ENCODE measurements around the gene PDE10A.
"Not testable (repeated sequence)": the region's sequence is repeated elsewhere in the genome, so short reads cannot be mapped to it uniquely, and the experiment has no call there.

The PDE10A gene

GRCh38 chr6:165585060-165585459 is 78.0 kb downstream of the PDE10A start:
- DNase-seq (ENCODE audit: low spot score) = no peak

DNA sequence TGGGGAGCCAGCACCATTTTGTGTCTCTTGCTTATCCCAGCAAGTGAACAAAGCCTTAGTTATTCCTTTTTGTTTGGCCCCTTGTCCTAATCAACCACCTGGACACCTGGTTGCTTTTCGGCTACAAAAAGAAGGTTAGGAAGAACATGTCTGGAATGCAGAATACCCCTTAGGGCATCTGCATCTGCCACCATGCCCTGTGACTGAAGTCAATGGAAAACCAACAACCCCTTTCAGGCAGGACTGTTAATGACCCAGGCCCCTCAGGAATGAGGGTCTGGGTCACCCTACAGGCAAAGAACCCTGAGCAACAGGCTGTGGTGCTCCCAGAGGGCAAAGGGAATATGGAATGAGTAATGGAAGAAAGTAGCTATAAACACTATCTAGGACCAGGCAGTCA is 78.5 kb downstream of the PDE10A start:
- DNase-seq (ENCODE audit: low spot score) = no peak

GRCh38 chr6:165581678-165582077 is 81.4 kb downstream of the PDE10A start:
- DNase-seq (ENCODE audit: low spot score) = no peak

GRCh38 chr6:165580136-165580535 is 82.9 kb downstream of the PDE10A start:
- DNase-seq (ENCODE audit: low spot score) = no peak

DNA sequence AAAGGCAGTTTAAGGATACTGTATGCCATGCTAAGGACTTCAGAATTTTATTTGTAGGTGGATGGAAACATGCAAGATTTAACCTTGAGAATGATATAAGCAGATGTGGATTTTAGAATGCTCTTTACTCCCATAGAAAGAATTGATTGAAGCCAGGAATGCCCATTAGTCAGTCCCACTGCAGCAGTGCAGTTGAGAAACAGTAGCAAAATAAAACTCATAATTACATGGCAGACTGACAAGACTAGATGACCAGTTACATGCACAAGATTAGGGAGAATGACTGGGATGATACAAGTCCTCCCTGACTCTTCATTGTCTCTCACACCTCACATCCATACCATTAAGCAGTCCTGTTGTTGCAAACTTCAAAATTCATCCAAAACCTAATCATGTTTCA is 83.9 kb downstream of the PDE10A start:
- no peak for DNase-seq (ENCODE audit: low spot score)

GRCh38 chr6:165577556-165577955 is 85.5 kb downstream of the PDE10A start:
- no peak for DNase-seq (ENCODE audit: low spot score)

- DNase-seq (ENCODE audit: low spot score) = no peak
Measured at GRCh38 chr6:165575158-165575549, 87.9 kb downstream of the PDE10A start.

DNA sequence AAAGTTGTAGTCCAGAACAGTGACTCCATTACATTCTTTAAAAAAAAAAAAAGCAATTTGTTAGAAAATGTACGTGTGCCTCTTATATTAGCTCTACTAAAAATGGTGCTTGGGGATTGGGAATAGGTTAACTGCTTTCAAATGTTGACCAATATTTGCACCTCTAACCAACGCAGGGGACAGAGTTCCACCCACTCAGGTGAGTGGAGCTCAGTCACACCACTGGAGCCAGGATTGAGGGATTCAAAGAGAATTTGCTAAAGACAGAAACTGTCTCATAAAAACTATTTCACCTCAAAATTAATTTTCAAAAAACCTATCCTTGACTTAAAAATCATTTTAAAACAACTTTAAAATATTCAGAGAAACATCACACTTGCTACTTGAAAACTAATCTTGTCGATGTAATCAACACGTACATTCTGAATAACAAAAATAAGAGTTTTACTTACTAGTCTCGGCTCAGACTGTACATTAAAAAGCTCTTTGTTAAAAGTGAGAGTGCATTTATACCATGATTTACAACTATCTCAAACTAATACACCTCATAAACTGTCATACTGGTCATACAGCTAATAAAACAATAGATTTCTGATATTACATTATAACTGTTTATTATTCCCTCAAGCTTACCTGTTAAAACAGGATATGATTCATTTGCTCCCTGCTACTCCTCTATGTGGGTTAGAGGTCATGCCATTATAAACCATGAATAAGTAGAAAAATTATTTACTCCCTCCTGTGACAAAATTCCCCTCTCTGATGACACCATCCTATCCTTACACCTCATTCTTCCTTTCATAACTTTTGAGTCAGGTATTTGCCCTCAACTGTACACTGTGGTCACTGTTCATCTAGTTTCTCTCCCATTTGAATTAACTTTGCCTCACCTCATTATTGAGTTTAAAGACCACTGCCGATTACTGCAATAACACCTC is 88.6 kb downstream of the PDE10A start:
- DNase-seq (ENCODE audit: low spot score) = no peak

- no peak for DNase-seq (ENCODE audit: low spot score)
Measured at GRCh38 chr6:165573671-165574070, 89.4 kb downstream of the PDE10A start.

- DNase-seq (ENCODE audit: low spot score) = no peak
Measured at GRCh38 chr6:165571721-165572132, 91.3 kb downstream of the PDE10A start.

- no peak for DNase-seq (ENCODE audit: low spot score)
Measured at GRCh38 chr6:165571068-165571682, 91.9 kb downstream of the PDE10A start.

- DNase-seq (ENCODE audit: low spot score) = no peak
Measured at GRCh38 chr6:165568326-165568725, 94.7 kb downstream of the PDE10A start.

DNA sequence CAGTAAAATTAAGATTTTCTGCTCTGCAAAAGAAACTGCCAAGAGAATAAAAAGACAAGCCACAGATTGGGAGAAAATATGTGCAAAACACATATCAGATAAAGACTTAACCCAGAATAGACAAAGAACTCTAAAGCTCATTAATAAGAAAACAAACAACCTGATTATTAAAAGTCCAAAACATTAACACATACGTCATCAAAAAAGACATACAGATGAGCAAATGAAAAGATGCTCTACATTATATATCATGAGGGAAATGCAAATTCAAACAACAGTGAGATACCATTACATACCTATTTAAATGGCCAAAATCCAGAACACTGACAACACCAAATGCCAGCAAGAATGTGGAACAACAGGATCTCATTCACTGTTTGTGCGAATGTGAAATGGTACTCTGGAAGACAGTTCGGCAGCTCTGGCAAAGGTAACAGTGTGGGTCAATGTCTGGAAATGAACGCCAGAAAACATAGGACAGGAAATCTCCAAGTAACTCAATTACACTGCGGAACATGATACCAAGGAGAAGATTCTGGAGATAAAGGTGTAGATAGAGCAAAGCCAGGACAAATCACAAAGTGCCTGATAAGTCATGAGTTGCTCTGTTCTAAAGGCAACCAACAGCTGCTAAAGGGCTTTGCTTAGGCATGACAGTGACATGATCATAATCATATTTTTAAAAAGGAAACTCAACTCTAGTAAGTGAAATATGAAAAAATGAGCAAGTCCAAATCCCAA is 96.8 kb downstream of the PDE10A start:
- DNase-seq (ENCODE audit: low spot score) = no peak

DNA sequence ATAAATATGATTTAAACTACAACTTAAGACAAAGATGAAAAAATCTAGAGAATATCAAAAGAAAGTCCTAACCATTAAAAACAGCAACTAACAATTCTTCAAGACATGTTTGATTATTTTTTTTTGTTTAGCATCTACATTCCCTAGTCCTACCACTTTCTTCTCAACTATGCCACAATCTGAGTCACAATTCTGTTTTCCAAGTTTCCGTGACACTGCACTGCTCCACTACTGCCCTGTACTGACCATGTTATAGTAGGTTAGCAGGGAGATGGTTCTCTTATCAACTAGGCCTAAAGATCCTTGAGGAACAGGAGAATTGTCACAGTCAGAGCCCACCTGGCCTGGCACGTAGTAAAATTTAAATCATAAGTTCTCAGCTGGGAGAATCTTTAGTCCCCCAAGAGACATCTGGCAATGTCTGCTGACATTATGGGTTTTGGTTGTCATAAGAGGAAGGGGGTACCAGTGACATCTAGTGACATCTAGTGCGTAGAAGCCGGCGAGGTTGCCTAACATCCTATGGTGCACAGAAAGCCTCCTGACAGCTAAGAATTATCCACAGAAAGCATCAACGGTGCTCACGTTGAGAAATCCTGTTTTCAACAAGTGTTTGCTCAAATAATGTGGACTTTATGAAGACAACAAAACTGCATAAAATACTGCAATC is 100.5 kb downstream of the PDE10A start:
- no peak for DNase-seq (ENCODE audit: low spot score)

- no peak for DNase-seq (ENCODE audit: low spot score)
Measured at GRCh38 chr6:165559632-165560031, 103.4 kb downstream of the PDE10A start.

- not testable (repeated sequence) for DNase-seq (ENCODE audit: low spot score)
Measured at GRCh38 chr6:165558097-165558496, 104.9 kb downstream of the PDE10A start.

DNA sequence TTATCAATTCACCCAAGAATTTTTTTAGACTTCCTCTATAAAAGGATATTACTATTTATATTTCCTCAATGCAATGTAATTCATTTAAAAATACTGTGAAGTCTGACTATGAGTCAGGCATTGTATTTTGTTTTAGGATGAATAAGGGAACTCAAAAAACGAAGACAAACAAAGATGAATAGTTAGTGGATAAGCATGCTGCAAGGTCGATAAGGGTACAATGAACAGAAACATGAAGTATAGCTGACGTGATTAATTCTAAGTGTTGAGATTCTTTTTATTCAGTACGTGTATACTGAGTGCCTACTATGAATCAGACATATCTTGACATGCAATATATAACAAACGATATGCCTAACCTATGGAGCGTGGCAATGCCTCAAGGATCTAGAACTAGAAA is 105.4 kb downstream of the PDE10A start:
- DNase-seq (ENCODE audit: low spot score) = no peak

DNA sequence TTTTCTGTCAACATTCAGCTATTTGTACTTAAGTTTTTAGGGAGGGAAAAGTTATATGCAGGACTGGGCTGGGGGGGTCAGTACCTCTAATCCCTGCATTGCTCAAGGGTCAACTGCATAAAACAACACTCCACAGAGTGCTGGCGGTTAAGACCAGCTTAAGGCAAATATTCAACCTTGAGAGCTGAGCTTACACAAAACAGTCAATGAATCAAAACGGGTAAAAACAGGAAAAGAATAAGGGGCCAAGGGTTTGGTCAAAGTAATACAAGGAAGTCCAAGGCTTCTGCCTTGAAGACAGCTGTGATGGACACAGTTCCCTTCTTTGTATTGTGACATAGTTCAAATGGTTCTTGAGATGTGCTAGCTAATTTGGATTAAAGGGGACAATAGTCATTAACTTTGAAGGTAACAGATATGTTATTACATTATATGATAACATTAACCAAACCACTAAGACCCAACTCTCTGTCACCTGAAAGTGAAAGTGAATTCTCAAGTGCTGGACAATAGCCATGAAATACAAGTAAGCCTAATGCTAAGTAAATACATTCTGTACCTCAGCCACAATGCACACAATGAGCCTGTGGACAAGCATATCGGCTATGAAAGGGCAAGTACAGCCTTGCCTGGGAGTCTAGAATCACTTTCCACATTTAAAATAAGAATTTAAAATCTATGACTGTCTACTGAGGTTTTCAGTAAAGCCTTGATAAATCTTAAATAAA is 106.8 kb downstream of the PDE10A start:
- DNase-seq (ENCODE audit: low spot score) = no peak

GRCh38 chr6:165554644-165555043 is 108.4 kb downstream of the PDE10A start:
- DNase-seq (ENCODE audit: low spot score) = not testable (repeated sequence)

GRCh38 chr6:165552248-165552736 is 110.7 kb downstream of the PDE10A start:
- DNase-seq (ENCODE audit: low spot score) = no peak

DNA sequence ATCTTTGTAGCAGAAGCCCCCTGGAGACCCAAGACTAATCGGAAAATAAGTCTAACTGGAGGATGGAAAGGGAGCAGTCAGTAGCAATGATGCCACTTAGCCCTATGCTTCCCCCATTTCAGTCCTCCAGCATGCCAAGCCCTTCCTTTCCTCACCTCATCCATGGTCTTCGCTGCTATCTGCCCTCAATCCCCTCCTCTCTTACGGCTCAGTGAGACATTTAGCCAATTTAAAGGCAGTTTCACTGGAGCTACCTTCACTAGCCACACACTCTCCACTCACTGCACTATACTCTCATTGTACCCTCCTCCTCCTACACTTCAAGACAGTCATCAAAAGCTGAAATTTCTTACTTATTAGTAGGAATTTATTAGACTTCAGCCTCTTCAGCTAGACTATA is 111.2 kb downstream of the PDE10A start:
- no peak for DNase-seq (ENCODE audit: low spot score)

Measured in HuH-7.5 (cell line).